NCI-H226 (cell line): ENCODE data around the gene USP36.
"Not testable (repeated sequence)": the region's sequence is repeated elsewhere in the genome, so short reads cannot be mapped to it uniquely, and the experiment has no call there.

Experiments used
- DNase-seq: peaks from one replicate; pipeline ENCODE4 v3.0.0-alpha.2; 2015

The USP36 gene

GRCh38 chr17:78763561-78763960 lies 77.1 kb downstream of the USP36 start:
- DNase-seq: no peak

GRCh38 chr17:78761789-78762406 lies 78.7 kb downstream of the USP36 start:
- DNase-seq: no peak

- DNase-seq: no peak
Observed at GRCh38 chr17:78759969-78760352, 80.7 kb downstream of the USP36 start.

GRCh38 chr17:78759203-78759968 lies 81.2 kb downstream of the USP36 start:
- peak; percentile 28 for DNase-seq

GRCh38 chr17:78753316-78754250 lies 87.0 kb downstream of the USP36 start:
- DNase-seq: no peak

- DNase-seq: no peak
Observed at GRCh38 chr17:78751447-78752161, 89.0 kb downstream of the USP36 start.

- not testable (repeated sequence) for DNase-seq
Observed at GRCh38 chr17:78751000-78751399, 89.6 kb downstream of the USP36 start.

- no peak for DNase-seq
Observed at GRCh38 chr17:78748730-78749317, 91.8 kb downstream of the USP36 start.

- no peak for DNase-seq
Observed at GRCh38 chr17:78748048-78748729, 92.4 kb downstream of the USP36 start.

- DNase-seq: no peak
Observed at GRCh38 chr17:78747488-78747887, 93.1 kb downstream of the USP36 start.

- no peak for DNase-seq
Observed at GRCh38 chr17:78746949-78747269, 93.7 kb downstream of the USP36 start.

GRCh38 chr17:78746263-78746948 lies 94.2 kb downstream of the USP36 start:
- DNase-seq: no peak
